Measurements from ENCODE around the gene POU3F1.
"Not testable (repeated sequence)": the region's sequence is repeated elsewhere in the genome, so short reads cannot be mapped to it uniquely, and the experiment has no call there.

The POU3F1 gene

GRCh38 chr1:38047603-38048141 is 1.1 kb upstream of the POU3F1 start:
- no peak for DNase-seq (ENCODE audit: low read depth)

- DNase-seq (ENCODE audit: low read depth): peak; percentile 72
These were observed 450 bp upstream of the POU3F1 start for GRCh38 chr1:38046884-38047602.

GRCh38 chr1:38045401-38046332 is 926 bp downstream of the POU3F1 start:
- no peak for DNase-seq (ENCODE audit: low read depth)

GRCh38 chr1:38044221-38045215 is 2.1 kb downstream of the POU3F1 start:
- no peak for DNase-seq (ENCODE audit: low read depth)

- DNase-seq (ENCODE audit: low read depth): no peak
These were observed 3.4 kb downstream of the POU3F1 start for GRCh38 chr1:38043036-38043747.

- DNase-seq (ENCODE audit: low read depth): no peak
These were observed 4.4 kb downstream of the POU3F1 start for GRCh38 chr1:38041936-38042834.

GRCh38 chr1:38039331-38040088 is 7.1 kb downstream of the POU3F1 start:
- DNase-seq (ENCODE audit: low read depth): no peak

- DNase-seq (ENCODE audit: low read depth): no peak
These were observed 7.7 kb downstream of the POU3F1 start for GRCh38 chr1:38038861-38039260.

DNA sequence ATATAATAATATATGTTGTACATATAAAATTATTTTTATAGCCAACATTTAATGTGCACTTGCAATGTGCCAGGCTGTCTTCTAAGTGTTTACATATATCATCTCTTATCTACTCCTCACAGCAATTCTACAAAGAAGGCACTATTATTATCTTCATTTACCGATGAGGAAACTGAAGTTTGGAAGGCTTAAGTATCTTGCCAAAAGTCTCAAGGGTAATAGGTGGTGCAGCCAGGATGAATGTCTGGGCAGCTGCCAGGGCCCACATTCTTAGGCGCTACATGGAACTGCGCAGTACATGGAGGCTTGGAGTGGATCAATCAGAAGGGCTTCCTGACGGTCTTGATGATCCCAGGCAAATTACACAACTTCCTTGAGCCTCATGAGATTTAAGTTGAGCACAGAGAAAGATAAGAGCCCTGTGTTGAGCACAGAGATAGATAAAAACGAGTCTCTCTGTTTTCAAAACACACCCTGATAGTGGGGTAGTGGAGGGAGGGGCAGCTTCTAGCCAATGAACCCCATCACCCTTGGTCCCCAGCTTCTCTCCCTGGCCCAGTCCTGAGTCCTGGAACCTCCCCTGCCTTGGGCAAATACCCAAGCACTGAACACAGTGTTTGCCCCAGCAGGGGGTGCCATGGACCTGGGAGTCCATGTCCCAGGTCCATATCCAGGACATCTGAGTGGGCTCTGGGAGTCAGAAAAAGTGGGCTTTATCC is 9.2 kb downstream of the POU3F1 start:
- no peak for DNase-seq (ENCODE audit: low read depth)

DNA sequence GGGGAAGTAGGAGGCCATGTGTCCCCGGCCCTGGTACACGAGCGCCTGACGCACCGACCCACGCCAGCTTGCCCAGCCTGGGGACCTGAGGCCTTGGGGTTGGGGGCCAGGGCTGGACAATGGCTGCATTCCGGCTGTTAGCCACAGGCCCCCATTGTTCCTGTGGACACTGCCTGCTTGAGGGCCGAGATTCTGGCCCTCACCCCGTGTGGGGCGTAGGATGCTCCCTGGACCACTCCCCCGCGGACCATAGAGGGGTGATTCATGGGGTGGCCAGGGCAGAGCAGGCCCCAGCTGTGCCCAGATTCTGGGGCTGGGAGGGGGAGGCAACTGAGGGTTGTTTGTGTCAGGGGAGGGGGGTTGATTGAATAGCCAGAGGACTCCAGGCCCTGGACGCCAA is 11.7 kb downstream of the POU3F1 start:
- DNase-seq (ENCODE audit: low read depth): no peak

DNA sequence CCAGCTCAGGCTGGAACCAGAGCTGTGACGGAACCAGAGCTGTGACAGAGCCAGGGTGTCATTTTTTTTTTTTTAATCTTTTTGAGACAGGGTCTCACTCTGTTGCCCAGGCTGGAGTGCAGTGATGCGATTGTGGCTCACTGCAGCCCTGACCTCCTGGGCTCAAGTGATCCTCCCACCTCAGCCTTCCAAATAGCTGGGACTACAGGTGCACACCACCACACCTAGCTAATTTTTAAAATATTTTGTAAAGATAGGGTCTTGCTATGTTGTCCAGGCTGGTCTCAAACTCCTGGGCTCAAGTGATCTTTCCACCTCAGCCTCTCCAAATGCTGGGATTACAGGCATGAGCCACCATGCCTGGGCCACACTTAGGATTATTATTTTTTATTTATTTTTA is 13.6 kb downstream of the POU3F1 start:
- not testable (repeated sequence) for DNase-seq (ENCODE audit: low read depth)

- DNase-seq (ENCODE audit: low read depth): no peak
These were observed 15.1 kb downstream of the POU3F1 start for GRCh38 chr1:38031513-38031866.

DNA sequence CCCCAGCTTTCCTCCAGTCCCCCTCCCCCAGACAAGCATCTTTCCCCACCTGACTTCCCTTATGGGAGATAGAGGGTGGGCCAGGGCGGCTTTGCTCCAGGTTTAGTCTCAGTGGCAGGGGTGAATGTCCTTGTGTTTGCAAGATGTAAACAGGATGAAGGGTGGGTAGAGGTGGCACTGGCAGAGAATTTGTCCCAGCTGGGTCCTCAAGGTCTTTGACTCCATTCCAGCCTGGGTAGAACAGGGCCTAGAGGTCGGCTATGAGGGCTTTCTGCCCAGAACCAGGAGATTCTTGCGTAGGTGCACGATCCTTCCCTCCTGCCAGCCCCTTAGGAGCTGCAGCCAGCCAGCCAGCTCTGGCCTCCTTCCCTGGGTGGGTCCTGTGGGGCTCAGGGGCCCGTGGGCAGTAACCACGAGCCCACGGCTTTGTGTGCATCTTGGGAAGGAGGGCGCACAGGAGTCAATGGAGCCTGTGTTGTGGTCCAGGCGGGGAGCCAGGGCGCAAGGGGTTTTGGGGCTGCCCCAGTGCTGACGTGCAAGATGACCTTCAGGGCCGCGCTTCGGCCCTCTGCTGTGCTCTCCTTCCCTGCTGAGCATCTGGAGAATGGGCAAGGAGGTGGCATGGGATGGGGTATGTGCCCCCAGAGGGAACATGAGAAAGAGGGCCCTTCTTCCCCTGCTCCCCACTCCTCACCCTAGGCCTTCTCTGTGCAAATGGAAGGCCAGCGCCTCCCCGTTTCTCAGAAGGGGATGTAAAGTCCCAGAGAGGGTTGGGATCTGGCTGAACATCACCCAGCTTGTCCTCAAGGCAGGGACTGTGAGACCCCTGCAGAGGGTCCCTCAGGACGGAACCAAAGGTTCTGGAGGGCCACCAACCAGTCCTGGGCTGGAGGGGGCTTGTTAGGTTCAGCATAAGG is 15.7 kb downstream of the POU3F1 start:
- DNase-seq (ENCODE audit: low read depth): no peak

DNA sequence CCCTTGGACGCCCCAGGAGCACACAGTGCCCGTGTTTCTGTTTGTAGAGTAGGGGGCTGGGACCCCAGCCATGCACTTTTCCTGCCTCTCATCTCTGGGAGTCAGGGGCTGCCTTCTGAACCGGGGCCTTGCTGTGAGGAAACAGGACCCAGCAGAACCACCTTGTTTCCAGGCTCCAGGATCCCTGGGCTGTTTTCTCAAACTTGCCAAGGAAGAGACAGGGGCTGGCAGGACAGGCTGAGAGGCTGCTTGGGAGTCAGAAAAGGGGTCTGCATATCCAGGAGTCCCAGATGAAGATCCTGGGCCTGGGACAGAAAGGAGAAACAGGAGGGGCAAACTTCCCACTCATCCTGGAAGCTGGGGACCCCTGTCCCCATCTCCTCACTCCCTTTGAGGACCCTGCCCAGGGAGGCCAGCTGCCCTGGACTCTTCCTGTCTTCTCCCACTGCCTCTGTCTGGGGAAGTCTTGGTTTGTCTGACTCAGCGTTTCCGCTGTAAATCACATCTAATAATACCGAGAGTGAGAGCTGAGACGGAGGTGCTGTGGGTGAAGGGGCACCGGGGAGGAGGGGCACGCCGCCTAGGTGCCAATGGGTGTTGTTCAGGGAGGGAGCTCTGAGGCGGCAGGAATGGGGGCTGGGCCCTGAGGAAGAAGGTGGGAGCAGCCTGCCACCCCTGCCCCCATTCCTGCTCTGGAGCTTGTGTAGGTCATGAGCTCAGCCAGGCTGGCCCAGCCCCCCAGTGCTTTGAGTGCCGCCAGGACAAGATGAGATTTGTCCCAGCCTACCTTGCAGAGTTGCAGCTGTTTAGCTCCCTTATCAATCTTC is 16.7 kb downstream of the POU3F1 start:
- peak; percentile 62 for DNase-seq (ENCODE audit: low read depth)

GRCh38 chr1:38029081-38029681 is 17.4 kb downstream of the POU3F1 start:
- no peak for DNase-seq (ENCODE audit: low read depth)

- DNase-seq (ENCODE audit: low read depth): no peak
These were observed 17.9 kb downstream of the POU3F1 start for GRCh38 chr1:38028671-38029070.

All from activated T-helper 9 cell treated with anti-CD3 and anti-CD28 coated beads, Interleukin-2, amount 50 U/mL, for 16 hours (primary cell).